HG02943 (cell line): Measurements from ENCODE around the gene TBX6.
A peak's percentile ranks its signal among the peaks of the same experiment; 100 is the strongest.

Experiments
- ATAC-seq: cut with Tn5 transposase; IDR thresholded peaks from one replicate; pipeline ENCODE4 v1.9.1; 2021; ENCODE audit warnings: mild to moderate bottlenecking, low read depth, moderate library complexity; ENCODE audit not compliant: unreplicated experiment

TBX6 gene

DNA sequence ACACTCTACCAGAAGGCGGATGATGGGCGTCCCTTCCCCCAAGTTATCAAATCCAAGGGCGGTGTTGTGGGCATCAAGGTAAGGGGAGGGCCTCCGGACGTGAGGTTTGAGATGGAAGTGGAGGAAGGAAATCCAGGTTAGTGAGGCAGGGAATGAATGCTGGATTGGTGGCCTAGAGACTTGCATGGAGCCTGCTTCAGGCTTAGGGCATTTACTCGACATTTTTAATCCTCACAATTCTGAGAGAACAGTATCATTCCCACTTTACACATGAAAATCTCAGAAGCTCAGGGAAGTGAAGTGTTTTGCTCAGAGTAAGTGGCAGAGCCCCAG lies 24.2 kb downstream of the TBX6 start:
- ATAC-seq, result no peak

DNA sequence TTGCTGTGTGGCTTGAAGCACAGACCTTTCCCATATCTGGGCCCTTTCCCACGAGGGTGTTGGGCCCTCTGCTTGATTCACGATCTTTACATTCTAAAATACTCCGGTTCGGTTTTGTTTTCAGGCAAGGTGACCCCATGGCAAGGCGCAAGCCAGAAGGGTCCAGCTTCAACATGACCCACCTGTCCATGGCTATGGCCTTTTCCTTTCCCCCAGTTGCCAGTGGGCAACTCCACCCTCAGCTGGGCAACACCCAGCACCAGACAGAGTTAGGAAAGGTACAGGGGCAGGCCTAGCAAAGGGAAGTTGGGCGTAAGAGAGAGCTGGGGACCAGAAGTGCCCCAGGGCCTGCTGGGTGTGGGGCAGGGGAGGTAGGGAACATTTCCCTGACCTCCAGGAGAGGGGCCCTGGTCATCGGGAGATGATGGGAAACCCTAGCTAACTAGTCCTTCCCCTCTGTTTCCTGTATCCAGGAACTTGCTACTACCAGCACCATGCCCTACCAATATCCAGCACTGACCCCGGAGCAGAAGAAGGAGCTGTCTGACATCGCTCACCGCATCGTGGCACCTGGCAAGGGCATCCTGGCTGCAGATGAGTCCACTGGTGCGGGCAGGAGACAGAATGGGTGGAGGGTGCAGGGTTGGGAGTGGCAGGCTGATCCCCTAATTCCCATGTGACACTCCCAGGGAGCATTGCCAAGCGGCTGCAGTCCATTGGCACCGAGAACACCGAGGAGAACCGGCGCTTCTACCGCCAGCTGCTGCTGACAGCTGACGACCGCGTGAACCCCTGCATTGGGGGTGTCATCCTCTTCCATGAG lies 24.8 kb downstream of the TBX6 start:
- ATAC-seq, result no peak

DNA sequence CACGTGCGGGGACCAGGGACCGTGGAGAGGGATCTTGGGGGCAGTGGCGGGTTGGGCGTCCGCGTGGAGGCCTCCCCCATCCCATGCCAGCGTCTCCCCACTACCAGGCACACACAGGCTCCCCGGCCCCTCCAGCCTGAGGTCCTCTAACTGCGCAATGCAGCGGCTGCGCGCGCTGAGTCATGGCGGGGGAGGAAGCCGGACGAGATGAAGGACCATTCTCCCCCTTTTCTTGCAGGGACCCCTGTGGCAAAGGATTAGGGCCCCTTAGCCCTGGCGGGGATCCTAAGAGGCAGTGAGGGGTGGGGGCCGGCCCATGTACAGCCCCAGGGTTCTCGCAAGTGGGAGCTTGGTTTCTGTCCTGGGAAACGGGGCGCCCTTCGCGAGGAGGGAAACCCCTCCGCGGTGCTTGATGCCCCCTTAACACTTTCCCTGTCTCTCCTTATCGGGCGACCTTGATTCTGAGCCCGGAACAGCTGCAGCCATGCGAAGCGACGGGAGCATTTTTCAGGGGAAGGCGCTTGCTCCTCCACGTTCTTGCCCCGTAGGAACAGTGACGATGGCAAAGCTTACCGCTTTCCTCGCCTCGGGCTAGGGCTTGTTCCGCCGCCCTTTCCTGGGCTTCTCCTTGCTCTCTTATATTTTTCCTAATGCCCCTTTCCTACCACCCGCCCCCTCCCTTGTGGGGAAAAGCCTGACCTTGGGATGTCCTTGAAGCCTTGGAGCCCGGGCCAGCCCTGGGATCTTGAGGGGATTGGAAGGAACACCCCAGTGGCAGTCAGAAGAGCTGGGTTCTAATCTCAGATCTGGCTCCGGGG lies 25.6 kb downstream of the TBX6 start:
- ATAC-seq, result no peak

DNA sequence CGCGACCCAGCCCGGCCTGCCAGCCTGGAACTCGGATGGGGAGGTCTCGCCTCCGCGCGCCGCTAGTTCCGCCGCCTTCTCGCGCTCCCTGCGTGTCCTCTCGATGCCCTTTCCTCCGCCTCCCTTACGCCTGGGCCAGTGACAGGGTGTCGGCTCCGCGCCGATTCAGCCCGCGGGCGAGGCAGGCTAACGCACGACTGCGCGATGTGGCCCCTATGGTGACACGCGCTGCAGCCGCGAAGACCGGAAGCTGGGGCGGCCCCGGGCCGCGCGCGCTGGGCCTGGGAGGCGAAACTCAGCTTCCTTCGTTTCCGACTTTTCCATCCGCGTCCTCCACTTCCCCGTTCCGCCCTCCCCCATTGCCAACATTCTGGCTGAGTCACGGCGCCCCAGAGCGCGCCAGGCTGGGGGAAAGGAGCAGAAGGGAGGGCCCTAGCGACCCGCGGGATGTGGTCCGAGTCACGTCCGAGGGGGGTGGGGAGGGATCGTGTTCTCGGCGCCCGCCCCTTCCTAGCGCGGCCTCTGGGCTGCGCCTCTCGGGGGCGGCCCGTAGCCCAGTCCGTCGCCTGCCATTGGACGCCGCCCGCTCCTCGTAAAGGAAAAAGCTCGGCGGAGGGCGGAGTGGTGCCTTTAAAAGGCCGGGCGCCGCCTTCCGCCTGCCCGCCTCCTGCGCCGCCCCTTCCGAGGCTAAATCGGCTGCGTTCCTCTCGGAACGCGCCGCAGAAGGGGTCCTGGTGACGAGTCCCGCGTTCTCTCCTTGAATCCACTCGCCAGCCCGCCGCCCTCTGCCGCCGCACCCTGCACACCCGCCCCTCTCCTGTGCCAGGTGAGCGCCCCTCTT lies 26.4 kb downstream of the TBX6 start, which contains the start of gene ALDOA:
Gene ALDOA (plus strand): TSS at position 659 of the 841 bp plus-strand sequence. CDS start 1,138 bp downstream, outside the sequence.
- peak; percentile 75 for ATAC-seq

DNA sequence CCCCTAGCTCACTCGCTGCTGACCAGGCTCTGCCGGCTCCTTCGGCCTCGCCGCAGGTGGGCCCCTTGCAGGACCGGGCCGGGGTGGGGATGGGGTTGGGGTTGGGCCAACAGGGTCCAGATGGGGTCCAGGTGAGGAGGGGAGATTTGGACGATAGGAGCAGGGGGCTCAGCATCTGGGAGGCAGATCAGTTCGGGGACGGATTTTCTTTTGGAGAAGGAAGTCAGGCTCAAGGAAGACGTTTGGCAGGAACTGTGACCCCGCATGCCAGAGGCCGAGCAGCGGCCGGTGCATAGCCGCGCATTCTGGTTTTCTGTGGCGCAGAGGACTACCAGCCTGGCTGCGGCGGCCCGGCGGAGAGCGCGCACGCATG lies 27.0 kb downstream of the TBX6 start:
- ATAC-seq, result no peak

DNA sequence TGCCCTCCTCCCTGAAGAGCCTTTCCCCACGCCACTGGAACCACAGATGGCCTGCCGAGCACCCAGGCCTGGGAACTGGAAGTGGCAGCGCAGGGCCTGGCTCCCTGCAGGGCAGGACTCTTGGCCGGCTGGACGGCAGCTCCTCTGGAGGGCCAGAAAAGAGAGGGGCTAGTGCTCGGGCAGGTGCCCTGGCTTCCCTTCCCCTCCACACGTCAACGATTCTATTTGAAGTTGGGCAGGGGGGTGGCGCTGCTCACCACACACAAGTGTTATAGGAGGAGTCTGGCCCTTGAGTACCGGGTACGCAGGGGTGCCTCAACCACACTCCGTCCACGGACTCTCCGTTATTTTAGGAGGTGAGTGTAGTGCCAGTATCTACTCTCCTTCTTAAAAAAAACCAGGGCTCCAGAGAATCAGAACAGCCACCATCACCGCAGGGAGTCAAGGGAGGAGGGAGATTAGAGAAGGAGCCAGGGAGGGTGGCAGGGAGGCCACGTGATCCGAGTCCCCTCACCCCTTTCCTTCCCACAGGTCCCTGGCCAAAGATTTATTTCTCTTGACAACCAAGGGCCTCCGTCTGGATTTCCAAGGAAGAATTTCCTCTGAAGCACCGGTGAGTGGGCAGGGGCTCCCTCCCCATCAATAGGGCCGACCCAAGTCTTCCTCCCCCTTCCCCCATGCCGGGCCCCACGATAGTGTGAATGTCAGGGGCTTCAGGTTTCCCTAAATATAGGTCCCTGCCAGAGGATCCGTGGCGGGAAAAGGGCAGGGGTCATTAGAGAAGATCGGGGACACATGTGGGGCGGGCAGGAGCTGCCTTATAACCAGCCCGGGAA lies 27.6 kb downstream of the TBX6 start:
- ATAC-seq, result no peak

DNA sequence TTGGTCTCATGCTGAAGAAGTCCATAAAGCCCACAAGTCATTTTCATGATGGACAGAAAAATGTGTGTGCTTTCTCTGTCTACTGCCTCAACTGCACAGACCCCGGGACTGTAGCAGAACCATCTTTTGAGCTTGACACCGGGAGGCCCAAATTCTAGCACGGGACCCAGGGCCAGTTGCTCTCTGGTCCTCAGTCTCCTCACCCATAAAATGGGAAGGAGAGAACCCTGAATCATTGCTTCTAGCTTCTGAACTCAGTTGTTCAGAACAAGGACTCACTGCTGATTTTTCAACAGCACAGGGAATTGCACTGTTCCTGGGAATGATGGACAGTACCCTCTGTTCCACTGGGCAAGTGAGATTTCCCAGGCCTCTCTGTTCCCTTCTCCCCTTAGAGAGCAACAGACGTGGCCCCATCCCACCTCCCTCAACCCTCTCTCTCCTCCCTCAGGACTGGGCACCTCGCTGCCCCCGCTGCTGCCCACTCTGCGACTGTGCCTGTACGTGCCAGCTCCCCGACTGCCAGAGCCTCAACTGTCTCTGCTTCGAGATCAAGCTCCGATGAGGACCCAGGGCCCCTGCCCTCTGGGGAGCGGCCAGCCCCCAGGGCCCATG lies 28.3 kb downstream of the TBX6 start:
- ATAC-seq, result no peak

DNA sequence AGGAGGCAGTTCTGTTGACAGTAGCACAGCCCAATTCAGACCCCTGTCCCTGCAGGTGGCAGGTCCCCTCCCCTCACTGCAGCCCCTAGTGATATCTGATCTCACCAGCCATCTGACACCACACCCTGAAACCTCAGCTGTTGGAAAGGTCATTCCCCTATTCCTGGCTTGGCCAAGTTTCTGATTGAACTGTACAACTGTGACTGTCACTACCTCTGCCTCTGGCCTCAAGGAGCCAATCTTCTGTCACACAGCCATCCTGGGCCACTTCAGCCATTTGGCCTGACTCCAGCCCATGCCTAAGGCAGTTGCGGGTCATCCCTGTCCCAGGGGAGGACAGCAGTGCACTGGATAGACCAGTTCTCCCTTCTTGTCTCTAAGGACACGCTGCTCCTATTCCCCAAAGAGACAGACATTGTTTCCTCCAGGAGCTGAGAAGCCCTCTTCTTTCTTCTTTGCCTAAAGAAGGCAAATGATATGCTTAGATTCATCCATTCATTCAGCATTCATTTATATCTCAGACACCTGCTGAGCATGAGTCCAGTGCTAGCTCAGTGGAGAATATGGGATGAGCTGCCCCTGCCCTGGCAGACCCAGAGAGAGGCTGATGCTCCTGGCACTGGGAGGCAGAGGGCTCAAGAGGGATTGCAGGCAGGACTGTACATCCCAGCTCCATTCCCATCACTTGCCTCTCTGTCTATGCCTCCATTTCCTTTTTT lies 30.7 kb downstream of the TBX6 start:
- no peak for ATAC-seq

DNA sequence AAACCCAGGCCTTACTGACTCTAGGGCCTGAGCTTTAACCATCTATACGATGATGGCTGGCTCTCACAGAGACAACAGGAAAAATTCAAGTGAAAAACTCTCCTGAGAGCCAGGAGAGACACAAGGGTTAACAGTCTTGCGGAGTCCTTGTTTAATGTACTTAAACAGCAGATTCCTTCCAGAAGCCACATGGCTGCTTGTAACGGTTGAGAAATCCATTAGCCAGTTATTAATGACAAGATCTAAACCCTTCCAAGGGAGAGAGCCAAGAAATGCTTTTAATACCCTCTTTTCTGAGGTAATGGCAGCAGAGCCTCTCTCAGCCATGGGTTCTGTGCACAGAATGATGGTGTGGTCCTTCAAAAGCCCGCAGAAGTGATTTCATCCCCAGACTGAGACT lies 31.4 kb downstream of the TBX6 start:
- no peak for ATAC-seq

DNA sequence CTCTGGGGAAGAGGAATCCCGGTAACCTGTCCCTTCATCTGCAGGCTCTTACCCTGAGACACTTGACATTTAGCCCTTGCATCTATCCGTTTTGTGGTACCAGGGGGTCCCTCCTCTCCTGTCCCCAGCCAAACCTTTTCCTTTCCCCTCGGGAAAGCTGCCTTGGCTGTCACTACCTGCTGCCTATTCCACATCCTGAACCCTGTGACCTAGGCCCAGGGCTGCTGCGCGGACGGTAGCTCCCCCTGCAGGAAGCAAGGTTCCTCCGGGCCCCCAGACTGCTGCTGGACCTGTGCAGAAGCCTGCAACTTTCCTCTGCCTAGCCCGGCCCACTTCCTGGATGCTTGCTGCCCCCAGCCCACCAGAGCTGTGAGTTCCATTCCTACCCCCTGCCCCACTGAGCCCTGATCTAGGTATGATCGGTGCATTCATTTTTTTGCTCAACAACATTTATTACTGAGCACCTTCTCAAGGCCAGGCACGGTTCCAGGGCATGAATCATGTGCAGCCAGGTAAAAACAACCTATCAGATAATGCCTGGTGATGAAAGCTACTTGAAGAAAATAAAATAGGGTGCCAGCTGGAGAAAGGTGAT lies 36.7 kb downstream of the TBX6 start:
- ATAC-seq, result no peak

DNA sequence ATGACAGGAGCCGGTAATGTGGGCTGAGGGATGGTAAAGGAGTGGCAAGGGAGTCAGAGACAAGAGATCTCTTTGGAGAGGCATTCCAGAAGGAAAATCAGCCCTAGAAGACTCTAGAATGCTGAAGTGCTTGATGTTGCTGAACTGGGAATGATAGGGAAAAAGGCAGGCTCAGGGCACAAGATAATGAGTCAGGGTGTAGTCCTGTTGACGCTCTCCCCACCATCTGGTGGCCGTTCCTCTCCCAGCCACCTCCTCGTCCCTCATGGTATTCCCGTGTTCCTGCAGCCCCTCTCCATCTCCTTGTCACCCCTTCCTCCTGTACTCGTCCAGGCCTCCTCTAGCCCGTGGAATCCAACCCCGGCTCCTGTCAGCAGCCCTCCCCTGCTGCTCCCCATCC lies 37.3 kb downstream of the TBX6 start:
- ATAC-seq, result no peak

DNA sequence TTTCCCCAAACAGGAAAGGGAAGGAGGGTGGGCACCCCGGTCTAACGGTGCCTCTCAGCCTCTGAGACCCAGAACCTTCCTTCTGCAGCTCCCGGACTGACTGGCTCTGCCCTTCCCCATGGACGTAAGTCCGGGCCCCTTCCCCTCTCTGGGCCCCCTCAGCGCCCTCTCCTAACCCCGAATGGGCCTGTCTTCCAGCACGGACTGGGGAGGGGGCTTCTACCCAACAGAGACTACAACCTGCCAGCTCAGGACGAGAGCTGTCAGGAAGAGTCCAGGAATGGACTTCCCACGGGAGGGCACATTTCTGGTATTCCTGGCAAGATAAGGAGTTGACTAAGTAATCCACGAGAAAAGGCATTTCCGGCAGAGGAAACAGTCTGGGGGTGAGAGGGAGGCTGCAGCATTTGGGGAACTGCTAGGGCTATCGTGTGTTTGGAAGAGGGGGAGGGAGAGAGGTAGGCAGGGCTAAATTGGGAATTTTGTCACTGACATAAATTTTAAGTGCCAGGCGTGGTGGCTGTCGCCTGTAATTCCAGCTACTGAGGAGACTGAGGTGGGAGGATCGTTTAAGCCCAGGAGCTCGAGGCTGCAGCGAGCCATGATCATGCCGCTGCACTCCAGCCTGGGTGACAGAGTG lies 38.2 kb downstream of the TBX6 start:
- ATAC-seq, result no peak

DNA sequence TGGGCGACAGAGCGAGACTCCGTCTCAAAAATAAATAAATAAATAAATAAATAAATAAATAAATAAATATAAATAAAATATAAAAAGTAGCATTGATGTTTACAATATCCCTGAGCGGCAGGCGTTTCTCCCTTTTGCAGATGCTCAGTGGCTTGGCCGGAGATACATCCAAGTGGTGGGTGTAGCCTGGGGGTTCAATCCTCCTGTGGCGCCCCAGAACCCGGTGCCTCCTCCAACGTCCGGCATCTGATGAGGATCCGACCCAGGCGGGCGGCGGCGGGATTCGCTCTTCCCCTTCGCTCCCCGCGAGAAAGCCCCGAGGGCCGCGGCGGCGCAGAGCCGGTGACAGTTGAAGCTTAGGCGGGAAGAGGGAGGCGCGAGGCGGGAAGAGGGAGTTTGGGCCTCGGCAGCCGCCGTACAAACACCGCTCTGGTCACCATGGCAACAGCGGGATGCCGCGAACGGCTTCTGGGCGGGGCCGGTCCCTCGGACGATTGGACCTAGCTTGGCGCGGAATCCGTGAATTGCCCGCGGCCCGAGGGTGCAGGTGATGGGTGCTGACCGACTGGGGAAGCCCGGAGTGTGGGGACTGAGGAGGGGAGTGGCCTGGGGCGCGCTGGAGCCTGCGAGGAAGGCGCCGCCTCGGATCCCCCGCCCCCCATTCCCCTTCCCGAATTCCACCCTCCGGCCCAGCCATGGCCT lies 38.9 kb downstream of the TBX6 start:
- no peak for ATAC-seq

DNA sequence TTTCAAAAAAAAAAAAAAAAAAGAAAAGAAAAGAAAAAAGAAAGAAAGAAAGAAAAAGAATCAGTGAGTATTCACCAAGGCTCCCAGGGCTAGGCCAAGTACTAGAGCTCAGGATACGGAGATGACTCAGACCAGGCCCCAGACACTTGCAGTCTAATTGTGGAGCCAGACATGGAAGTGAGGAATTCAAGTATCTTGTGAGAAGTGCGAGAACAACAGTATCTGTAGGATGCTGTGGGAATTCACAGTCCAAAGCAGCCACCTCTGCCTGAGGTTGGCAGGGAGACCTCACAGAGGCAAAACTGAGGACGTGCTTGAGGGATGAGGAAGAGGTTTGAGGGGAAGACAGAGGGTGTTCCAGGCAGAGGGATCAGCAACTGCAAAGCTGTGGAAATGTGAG lies 40.2 kb downstream of the TBX6 start:
- ATAC-seq, result no peak

DNA sequence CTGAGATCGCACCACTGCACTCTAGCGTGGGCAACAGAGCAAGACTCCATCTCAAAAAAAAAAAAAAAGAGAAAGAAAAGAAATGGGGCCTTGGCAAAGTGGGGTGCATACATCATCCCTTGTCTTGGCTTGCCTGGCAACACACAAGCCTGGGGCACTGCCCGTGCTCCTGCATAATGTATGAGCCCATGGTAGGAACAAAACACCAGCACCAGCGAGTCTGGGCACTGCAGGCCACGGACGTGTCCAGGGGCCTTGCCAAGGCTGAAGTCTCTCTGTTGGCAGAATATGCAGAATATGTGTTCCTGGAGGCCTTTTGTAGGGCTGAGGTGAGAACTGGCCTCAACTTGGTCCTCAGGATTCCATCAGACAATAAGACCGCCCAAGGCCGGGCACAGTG lies 41.9 kb downstream of the TBX6 start:
- ATAC-seq, result no peak

DNA sequence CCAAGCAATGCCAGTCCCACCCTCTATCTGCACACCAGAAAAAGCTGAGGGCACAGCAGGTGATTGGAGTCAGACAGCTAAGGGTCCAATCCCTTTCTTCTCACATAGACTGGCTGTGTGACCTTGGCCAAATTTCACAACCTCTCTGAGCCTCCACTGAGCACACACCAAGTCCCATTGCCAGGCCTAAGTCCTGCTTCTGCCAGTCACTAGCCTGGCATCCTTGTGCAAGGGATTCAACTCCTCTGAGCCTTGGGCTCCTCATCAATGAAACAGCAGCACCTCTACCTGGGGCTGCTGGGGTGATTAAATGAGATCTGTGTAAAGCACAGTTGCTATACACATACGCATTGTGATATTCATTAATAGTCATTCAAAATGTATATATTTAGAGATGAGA lies 45.1 kb downstream of the TBX6 start:
- no peak for ATAC-seq

DNA sequence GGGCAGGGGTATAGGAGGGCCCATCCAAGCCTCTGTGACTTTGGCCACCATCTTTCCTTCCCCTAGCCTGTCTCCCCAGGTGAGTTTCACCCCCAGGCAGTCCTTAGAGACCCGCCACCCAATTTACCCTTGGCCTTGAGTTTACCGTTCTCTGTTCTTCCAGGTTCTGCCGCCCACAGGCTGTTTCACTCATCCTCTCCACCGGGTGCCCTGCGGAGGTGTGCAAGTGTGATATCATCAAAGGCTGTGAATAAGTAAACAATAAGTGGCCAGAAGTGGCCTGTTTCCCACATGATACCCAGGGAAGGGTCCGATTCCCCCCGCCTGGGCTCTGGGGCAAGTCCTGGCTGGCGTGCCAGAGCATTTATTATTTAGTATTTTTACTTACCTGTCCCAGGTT lies 45.5 kb downstream of the TBX6 start:
- no peak for ATAC-seq

DNA sequence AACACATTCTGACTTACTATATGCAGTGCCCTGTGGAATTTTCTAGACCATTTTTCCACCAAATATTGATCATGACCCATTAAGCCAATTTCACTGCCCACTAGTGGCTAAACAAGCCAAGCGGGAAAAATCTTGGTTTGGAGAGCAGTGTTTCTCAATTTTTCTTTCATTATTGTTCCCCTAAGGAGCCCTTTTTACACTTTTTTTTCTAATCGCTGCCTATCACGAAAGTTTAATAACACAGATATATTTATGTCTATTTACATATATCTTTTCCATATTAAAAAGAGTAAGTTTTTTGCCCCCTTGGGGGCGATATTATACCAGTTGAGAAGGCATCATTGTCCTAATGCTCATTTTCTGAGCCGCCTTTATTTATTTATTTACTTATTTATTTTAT lies 49.9 kb downstream of the TBX6 start:
- ATAC-seq, result no peak
